Measurements from ENCODE around the gene ENTPD6.

- TF ChIP-seq POLR2A (IDR thresholded peaks at IDR 0.05; ENCODE audit: low read length), result no peak
- no peak for TF ChIP-seq GATA1 (IDR thresholded peaks at IDR 0.05; ENCODE audit: low read depth, low read length)
Measured at GRCh38 chr20:25259358-25259757, 63.8 kb downstream of the ENTPD6 start.

All from erythroblast (primary cell).